GM18858 (cell line): ENCODE data around the gene MBD2.
A peak's percentile ranks its signal among the peaks of the same experiment; 100 is the strongest.

Experiments
- ATAC-seq: cut with Tn5 transposase; IDR thresholded peaks from one replicate; pipeline ENCODE4 v1.9.1; 2021; ENCODE audit not compliant: unreplicated experiment

MBD2 gene

GRCh38 chr18:54203914-54204313, 20.6 kb downstream of the MBD2 start:
- peak; percentile 50 for ATAC-seq

GRCh38 chr18:54202851-54203250, 21.6 kb downstream of the MBD2 start:
- no peak for ATAC-seq

GRCh38 chr18:54197747-54198411, 26.6 kb downstream of the MBD2 start:
- ATAC-seq: no peak

DNA sequence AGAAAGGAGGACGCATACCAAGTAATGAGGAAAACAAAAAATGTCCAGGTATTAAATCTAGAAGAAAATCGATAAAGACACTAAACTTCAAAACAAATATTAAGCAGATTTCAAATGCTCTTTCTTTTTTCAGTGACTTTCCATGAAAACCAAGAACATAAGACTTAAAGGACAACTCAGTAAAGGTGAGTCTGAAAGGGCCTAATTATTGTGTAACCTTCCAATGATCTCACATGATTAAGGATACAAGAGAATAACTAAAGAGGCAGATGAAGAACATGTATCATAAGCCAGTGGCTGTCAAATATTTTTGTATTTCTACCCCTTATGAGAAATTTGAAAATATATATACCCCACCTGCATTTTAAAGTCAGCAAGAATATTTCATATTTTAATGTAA, 30.7 kb downstream of the MBD2 start:
- no peak for ATAC-seq

GRCh38 chr18:54192900-54193299, 31.6 kb downstream of the MBD2 start:
- ATAC-seq: no peak

DNA sequence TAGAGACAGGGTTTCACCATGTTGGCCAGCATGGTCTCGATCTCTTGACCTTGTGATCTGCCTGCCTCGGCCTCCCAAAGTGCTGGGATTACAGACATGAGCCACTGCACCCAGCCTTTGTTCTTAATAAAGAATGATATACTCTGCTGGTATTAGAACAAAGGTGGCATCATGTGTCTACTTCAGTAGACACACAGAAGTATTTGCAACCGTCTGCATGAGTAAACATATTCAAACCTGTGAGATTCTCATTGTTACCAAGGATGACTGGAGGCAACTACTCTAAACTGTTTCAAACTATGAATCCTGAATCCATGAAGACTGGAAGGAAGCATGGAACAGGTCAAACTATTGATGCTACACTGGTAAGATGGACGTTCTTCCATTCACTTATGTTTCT, 32.1 kb downstream of the MBD2 start:
- ATAC-seq: no peak

DNA sequence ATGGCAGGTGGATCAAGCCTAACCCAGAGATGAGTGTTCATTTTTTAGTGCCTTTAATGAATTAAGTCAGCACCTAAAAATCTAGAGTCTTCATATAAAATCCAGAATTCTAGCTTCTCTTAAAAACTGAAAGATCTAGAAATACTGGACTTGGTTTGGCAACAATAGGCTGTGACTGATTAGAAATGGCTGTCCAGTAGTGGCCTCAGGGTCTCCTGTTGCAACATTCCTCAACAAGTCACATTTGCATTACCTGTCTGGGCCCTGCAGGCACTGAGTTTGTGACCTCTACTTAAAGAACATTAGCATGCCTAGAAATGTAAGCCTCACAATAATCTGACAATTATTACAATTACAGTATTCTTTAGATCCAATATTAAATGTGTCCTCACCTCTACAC, 33.1 kb downstream of the MBD2 start:
- no peak for ATAC-seq

- ATAC-seq: no peak
Observed at GRCh38 chr18:54187372-54187771, 37.1 kb downstream of the MBD2 start.

DNA sequence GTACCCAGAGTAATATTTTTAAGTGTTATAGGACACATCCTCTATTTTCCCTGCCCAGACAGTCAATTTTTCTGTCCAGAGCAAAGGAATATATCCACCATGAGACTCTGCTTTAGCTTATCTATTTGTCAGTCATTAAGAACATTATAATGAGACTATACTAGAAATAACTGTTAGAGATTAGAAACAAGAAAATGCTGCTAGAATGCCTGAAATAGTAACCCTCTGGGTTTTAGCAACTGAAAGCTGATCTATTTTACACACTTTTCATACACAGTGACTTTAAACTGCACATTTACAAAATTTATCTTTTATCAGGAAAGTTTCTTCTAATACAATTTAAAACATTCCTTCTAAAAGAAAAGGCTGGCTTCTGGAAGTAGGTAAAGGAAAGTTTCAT, 39.6 kb downstream of the MBD2 start:
- ATAC-seq: no peak

DNA sequence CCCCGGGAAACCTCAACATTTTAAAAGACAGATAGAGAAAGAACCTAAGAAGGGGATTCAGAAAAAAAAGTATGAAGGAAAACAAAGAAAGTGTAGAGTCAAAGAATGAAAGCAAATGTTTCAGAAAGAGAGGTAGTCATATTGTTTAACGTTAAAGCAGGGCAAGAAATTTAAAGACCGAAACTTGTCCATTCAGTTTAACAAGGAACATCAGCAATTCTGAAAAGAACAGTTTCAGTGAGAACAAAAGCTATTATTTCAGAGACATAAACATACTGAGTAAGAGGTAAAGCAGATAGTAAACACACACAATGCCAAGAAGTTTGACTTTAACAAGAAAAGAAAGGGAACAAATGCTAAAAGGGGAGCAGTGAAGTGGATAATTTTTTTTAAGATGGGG, 41.1 kb downstream of the MBD2 start:
- ATAC-seq: no peak

DNA sequence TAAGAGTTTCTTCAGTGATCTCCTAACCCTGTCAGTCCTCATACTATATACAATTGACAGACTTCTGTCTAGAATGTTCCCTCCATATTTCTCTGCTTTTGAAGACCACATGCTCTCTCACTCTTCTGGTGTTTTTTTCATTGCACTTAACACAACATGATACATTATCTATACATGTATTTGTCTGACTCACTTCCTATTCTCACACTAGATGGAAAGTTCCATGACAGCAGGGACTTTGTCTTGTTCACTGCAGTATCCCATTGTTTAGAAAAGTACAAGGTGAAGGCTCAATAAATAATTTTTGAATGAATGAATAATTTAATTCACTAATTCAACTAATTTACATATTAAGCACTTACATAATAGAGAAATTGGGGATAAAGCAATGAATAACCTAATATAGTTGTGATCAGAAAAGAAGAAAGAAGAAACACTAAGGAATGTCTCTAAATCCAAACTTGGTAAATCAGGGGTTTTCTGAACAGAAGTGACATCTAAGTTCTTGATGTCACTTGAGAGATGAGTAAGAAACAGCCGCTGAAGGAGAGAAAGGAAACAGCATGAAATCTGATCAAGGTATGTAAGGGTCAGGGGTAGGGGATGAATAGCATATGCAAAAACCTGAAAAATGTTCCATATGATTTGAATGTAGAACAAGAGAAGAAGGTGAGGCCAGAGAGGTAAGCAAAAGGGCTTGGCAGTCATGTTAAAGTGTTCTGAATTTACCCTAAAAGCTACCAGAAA, 42.4 kb downstream of the MBD2 start:
- peak; percentile 62 for ATAC-seq

DNA sequence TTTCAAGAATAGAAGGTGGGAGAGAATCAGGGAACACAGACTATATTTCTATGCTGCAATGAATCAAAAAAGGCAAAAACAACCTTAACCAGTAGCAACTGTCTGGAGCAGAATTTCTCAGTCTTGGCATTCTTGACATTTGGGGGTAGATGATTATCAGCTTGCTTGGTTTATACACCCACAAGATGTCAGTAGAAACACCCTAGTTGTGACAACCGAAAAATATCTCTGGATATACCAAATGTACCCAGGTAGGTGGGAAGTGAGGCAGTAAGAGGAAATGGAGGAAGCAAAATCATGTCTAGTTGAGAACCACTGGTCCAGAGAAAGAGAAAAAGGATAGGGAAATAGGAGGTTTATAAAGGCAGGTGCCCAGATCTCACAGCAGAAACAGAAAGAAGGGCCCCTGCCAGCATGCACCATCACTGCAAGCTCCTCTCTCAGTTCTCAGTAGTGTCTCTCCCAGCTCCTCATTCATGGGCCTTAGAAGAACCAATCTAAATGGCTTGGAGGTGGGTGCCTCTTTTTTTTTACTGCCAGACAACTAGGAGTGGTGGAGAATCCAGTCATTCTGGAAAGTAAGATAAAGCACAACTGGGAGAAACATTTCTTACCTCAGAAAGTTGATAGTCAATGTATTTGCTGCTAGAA, 50.4 kb downstream of the MBD2 start:
- ATAC-seq: no peak

- no peak for ATAC-seq
Observed at GRCh38 chr18:54173250-54173649, 51.2 kb downstream of the MBD2 start.

- no peak for ATAC-seq
Observed at GRCh38 chr18:54169431-54170403, 54.8 kb downstream of the MBD2 start.

DNA sequence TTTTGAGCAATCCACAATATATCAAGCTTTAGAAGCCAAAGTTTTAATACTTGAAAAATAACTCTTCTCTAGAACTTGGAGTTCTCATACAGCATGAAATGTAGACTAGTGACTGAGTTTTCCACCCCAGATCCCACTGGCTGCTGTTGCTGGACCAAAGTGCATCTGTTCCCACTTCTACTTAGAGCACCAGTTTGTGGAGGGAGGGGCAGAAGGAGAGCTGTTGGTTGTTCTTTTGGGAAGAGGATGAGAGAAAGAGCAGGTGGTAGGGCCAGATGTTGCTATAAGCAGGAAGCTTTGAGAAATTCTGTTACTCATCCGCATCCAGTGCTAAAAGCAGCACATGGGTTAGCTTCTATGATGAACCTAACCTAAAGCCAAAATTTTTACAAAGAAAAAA, 59.0 kb downstream of the MBD2 start:
- ATAC-seq: no peak

GRCh38 chr18:54163453-54163852, 61.0 kb downstream of the MBD2 start:
- no peak for ATAC-seq

- ATAC-seq: no peak
Observed at GRCh38 chr18:54162431-54162830, 62.0 kb downstream of the MBD2 start.

- no peak for ATAC-seq
Observed at GRCh38 chr18:54161267-54161666, 63.2 kb downstream of the MBD2 start.

- no peak for ATAC-seq
Observed at GRCh38 chr18:54159906-54160305, 64.6 kb downstream of the MBD2 start.

DNA sequence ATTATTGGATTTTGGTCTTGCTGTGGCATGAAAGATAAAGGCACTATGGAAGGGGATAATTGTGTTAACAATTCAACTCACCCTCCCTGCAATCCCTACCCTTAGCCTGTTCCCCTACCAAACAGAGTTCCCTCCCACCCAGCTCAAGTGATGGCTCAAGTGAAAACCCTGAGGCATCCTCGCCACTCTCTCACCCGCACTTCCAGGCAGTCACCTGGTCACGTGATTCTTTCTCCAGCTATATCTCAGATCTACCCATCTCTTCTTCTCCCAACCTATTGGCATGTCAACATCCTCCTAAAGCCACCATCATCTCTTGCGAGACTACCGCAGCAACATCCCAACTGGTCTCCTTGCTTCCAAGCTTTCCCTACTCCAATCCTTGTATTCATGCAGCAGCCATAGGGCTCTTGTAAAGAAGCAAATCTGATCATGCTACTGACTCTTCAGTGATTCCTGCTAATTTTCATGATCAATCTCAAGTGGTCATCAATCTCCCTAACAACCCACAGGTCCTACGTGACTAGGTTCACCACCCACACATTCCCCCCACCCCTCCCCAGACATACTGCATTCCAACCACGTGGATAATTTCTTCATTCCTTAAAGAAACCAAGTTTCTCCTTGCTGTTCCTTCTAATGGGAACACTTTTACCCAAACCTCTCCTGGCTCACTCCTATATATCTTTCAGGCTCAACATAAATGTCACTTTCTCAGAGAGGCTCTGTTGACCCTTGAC, 66.7 kb downstream of the MBD2 start:
- no peak for ATAC-seq
